PFSK-1 (cell line): ENCODE results near the gene PRLR.

Experiments used
- POLR2AphosphoS5 ChIP-seq: IDR thresholded peaks from 2 replicates; pipeline ENCODE4 v1.6.1; 2012; ENCODE audit warnings: low read depth, mild to moderate bottlenecking, control low read depth, low read length, moderate library complexity
- TAF1 ChIP-seq: IDR thresholded peaks from 2 replicates; pipeline ENCODE4 v1.6.1; 2012; ENCODE audit warnings: low read length, control low read depth, borderline replicate concordance; ENCODE audit not compliant: insufficient read depth

GRCh38 chr5:35164860-35165542 lies 65.3 kb downstream of the PRLR start:
- TF ChIP-seq POLR2AphosphoS5: no peak
- TF ChIP-seq TAF1: no peak
